Measurements from ENCODE around the gene TBX10. TPM values are rescaled to one million over a fixed set of nuclear protein-coding genes. Genes with fewer than 3 reads are reported as not detected.
"Not testable (repeated sequence)": the region's sequence is repeated elsewhere in the genome, so short reads cannot be mapped to it uniquely, and the experiment has no call there.

Gene TBX10
- total RNA-seq, 1 experiment from 2014 or later: not detected

DNA sequence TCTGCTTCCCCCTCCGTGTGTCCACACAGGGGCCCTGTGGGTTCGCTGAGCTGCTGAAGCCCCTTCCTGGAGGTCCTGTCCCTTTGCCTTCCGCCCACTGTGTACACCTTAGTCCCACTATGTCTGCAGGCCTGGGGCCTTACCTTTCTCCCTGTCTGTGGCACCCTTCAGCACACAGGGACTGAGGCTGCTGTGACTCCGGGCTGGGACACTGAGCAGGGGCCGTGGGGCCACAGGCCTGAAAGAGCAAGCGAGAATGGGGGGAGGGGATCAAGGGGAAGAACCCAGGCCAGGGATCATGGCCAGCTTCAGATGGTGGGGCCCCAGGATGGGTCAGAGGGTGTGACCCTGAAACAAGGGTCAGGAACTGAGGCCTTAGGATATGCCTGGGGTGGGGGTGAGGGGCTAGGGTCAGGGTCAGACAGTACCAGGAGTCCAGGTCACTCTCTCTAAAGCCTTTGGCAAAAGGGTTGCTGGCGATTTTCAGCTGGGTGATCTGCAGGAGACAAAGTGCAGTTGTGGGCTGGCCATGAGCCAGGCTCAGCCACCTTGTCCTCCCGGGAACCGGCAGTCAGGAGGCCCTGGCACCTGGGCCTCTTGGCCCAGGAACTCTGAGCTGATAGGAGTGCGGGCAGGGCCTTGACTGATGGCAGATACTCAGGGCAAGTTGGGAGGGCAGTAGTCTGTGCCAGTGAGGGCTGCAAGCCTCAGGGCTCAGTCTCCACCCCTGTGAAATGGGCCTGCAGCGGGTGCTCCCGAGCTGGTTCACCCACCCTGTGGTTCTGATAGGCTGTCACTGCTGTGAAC lies 7.2 kb downstream of the TBX10 start:
- peaks cover 5% of the 10 kb centered on the region; the same call in 1 of the 2 replicates for H3K27me3 ChIP-seq
- DNase-seq: no peak

GRCh38 chr11:67631853-67632174 lies 7.7 kb downstream of the TBX10 start:
- Histone ChIP-seq H3K9me3 (replicated peaks) (no peaks in the 10 kb centered on the region), H3K27me3 (peaks cover 5% of the 10 kb centered on the region; the same call in 1 of the 2 replicates), H3K36me3 (no peaks in the 10 kb centered on the region), H3K4me3 (no peak overlapping the region), H3K27ac (no peak overlapping the region), H3K4me1 (no peaks in the 10 kb centered on the region)
- no peak for DNase-seq

More for the DNA sequence above, 7.2 kb downstream of the TBX10 start:
- H3K4me3 ChIP-seq: no peak overlapping the region
- H3K27ac ChIP-seq: no peak overlapping the region
- no peaks in the 10 kb centered on the region for H3K36me3 ChIP-seq
- no peaks in the 10 kb centered on the region for H3K9me3 ChIP-seq (replicated peaks)
- no peaks in the 10 kb centered on the region for H3K4me1 ChIP-seq

GRCh38 chr11:67631411-67631810 lies 8.2 kb downstream of the TBX10 start:
- H3K9me3 ChIP-seq (replicated peaks): no peaks in the 10 kb centered on the region
- no peak overlapping the region for H3K4me3 ChIP-seq
- no peaks in the 10 kb centered on the region for H3K4me1 ChIP-seq
- H3K36me3 ChIP-seq: no peaks in the 10 kb centered on the region
- H3K27me3 ChIP-seq: peaks cover 5% of the 10 kb centered on the region; the same call in 1 of the 2 replicates
- DNase-seq: no peak
- no peak overlapping the region for H3K27ac ChIP-seq

GRCh38 chr11:67630943-67631331 lies 8.6 kb downstream of the TBX10 start:
- Histone ChIP-seq H3K27me3 (peaks cover 5% of the 10 kb centered on the region; the same call in 1 of the 2 replicates), H3K36me3 (no peaks in the 10 kb centered on the region), H3K4me1 (no peaks in the 10 kb centered on the region), H3K9me3 (replicated peaks) (no peaks in the 10 kb centered on the region), H3K27ac (no peak overlapping the region), H3K4me3 (peak overlapping the region; percentile 82)
- no peak for DNase-seq

DNA sequence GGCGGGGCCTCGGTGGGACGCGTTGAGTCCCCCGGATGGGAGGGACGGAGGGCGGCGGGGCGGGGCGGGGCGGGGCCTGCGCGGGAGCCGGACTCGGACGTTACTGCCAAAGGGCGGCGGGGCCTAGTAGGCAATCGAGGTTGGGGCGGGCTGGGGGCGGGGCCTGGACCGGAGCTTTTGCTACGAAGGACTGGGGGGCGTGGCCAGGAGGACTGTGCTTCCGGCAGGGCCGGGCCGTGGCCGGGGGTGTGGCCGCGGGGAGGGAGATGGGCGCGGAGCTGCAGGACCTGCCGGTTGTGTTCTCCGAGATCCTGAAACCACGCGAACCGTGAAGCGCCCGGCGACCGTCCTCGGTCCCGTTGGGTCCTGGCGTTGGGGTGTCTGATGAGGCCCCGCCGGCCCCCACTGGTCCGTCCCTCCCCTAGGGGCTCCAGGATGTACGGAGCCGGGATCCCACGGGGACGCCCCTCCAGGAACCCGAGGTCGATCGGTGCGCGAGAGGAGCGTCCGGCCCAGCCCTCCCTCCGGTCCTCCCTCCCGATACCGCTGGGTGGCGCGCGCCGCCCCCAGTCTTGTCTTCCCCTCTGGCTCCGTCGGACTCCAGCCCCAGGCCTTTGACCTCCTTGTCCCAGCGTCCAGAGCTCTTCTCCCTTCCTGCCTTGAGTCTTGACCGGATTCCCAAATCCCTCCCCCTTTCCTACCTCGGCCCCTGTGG lies 9.2 kb downstream of the TBX10 start:
- Histone ChIP-seq H3K4me3 (peak overlapping the region; percentile 82), H3K27me3 (peaks cover 5% of the 10 kb centered on the region; the same call in 1 of the 2 replicates), H3K27ac (peak overlapping the region; percentile 37), H3K36me3 (no peaks in the 10 kb centered on the region), H3K9me3 (replicated peaks) (no peaks in the 10 kb centered on the region), H3K4me1 (no peaks in the 10 kb centered on the region)
- peak; percentile 98 for DNase-seq

GRCh38 chr11:67629386-67630227 lies 10.0 kb downstream of the TBX10 start, which contains the start of gene NUDT8:
NUDT8 (minus strand) TSS chr11:67629937; CDS start chr11:67629911, 26 bp downstream.
- Histone ChIP-seq H3K4me1 (no peaks in the 10 kb centered on the region), H3K27me3 (no peaks in the 10 kb centered on the region), H3K27ac (peak within 1 kb of the TSS; percentile 37), H3K4me3 (peak within 1 kb of the TSS; percentile 82), H3K36me3 (no peaks in the 10 kb centered on the region), H3K9me3 (replicated peaks) (no peaks in the 10 kb centered on the region)
- DNase-seq: peak; percentile 76 to 83

GRCh38 chr11:67628710-67629385 lies 10.7 kb downstream of the TBX10 start:
- Histone ChIP-seq H3K4me1 (no peaks in the 10 kb centered on the region), H3K27me3 (no peaks in the 10 kb centered on the region), H3K4me3 (no peak overlapping the region; the same call in 1 of the 2 replicates), H3K9me3 (replicated peaks) (no peaks in the 10 kb centered on the region), H3K27ac (no peak overlapping the region), H3K36me3 (no peaks in the 10 kb centered on the region)
- no peak for DNase-seq

- no peak for DNase-seq
- Histone ChIP-seq H3K9me3 (replicated peaks) (no peaks in the 10 kb centered on the region), H3K27me3 (no peaks in the 10 kb centered on the region), H3K4me1 (no peaks in the 10 kb centered on the region), H3K4me3 (no peak overlapping the region), H3K27ac (no peak overlapping the region), H3K36me3 (no peaks in the 10 kb centered on the region)
Measured at GRCh38 chr11:67627812-67628624, 11.5 kb downstream of the TBX10 start.

- DNase-seq: no peak
- Histone ChIP-seq H3K4me1 (no peaks in the 10 kb centered on the region), H3K27me3 (no peaks in the 10 kb centered on the region), H3K27ac (no peak overlapping the region), H3K9me3 (replicated peaks) (no peaks in the 10 kb centered on the region), H3K4me3 (no peak overlapping the region), H3K36me3 (no peaks in the 10 kb centered on the region)
Measured at GRCh38 chr11:67627441-67627811, 12.1 kb downstream of the TBX10 start.

GRCh38 chr11:67626970-67627369 lies 12.6 kb downstream of the TBX10 start:
- Histone ChIP-seq H3K4me1 (no peaks in the 10 kb centered on the region), H3K27ac (no peak overlapping the region), H3K27me3 (no peaks in the 10 kb centered on the region), H3K4me3 (no peak overlapping the region), H3K9me3 (replicated peaks) (no peaks in the 10 kb centered on the region), H3K36me3 (no peaks in the 10 kb centered on the region)
- no peak for DNase-seq

DNA sequence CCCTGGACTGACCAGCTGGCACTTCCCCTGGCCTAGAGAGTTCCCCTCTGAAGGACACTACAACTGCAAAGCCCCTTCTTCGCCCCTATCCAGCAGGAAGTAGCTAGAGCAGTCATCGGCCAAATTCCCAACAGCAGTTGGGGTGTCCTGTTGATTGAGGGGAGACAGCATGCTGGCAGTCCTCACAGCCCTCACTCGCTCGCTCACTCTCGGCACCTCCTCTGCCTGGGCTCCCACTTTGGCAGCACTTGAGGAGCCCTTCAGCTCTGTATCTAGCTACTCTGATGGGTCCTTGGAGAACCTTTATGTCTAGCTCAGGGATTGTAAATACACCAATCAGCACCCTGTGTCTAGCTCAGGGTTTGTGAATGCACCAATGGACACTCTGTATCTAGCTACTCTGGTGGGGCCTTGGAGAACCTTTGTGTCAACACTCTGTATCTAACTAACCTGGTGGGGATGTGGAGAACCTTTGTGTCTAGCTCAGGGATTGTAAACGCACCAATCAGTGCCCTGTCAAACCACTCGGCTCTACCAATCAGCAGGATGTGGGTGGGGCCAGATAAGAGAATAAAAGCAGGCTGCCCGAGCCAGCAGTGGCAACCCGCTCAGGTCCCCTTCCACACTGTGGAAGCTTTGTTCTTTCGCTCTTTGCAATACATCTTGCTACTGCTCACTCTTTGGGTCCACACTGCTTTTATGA lies 13.3 kb downstream of the TBX10 start:
- not testable (repeated sequence) for H3K27ac ChIP-seq; H3K4me3 ChIP-seq; H3K4me1 ChIP-seq; H3K27me3 ChIP-seq; DNase-seq; H3K9me3 ChIP-seq (replicated peaks); H3K36me3 ChIP-seq

DNA sequence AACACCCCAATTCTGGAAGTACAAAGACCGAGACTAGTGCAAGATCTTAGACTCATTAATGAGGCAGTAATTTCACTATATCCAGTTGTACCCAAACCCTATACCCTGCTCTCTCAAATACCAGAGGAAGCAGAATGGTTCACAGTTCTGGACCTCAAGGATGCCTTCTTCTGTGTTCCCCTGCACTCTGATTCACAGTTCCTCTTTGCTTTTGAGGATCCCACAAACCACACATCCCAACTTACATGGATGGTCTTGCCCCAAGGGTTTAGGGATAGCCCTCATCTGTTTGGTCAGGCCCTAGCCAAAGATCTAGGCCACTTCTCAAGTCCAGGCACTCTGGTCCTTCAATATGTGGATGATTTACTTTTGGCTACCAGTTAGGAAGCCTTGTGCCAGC lies 15.8 kb downstream of the TBX10 start:
- DNase-seq; H3K27me3 ChIP-seq; H3K4me3 ChIP-seq; H3K9me3 ChIP-seq (replicated peaks); H3K27ac ChIP-seq; H3K4me1 ChIP-seq; H3K36me3 ChIP-seq: not testable (repeated sequence)

DNA sequence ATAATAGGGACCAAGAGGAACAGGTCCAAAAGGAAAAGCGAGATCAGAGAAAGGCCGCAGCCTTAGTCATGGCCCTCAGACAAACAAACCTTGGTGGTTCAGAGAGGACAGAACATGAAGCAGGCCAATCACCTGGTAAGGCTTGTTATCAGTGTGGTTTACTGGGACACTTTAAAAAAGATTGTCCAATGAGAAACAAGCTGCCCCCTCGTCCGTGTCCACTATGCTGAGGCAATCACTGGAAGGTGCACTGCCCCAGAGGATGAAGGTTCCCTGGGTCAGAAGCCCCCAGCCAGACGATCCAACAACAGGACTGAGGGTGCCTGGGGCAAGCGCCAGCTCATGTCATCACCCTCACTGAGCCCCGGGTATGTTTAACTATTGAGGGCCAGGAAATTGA lies 16.7 kb downstream of the TBX10 start:
- not testable (repeated sequence) for H3K4me3 ChIP-seq; H3K27ac ChIP-seq; H3K4me1 ChIP-seq; H3K27me3 ChIP-seq; H3K9me3 ChIP-seq (replicated peaks); H3K36me3 ChIP-seq; DNase-seq
